H9 (cell line): ENCODE measurements around the gene GALNT13. TPM values are rescaled to one million over a fixed set of nuclear protein-coding genes. Genes with fewer than 3 reads are reported as not detected.

Experiments used
- DNase-seq: peaks from one replicate; pipeline ENCODE4 v3.0.0-alpha.2; 2017
- H2AFZ ChIP-seq: one replicate; pipeline ENCODE4 v1.6.1; 2013; ENCODE audit warnings: mild to moderate bottlenecking, low read length, control low read depth, moderate library complexity
- H2AK5ac ChIP-seq: 2 replicates; pipeline ENCODE4 v1.6.1; 2013; ENCODE audit warnings: low read length, control low read depth, mixed read lengths; ENCODE audit not compliant: insufficient read length
- H2BK120ac ChIP-seq: one replicate; pipeline ENCODE4 v1.6.1; 2013; ENCODE audit warnings: low read depth, mild to moderate bottlenecking, low read length, control low read depth, inconsistent platforms; ENCODE audit not compliant: poor library complexity, severe bottlenecking
- H2BK12ac ChIP-seq: 2 replicates; pipeline ENCODE4 v1.6.1; 2013; ENCODE audit warnings: low read length, control low read depth, mixed read lengths, low read depth; ENCODE audit not compliant: insufficient read length
- H2BK15ac ChIP-seq: 2 replicates; pipeline ENCODE4 v1.6.1; 2013; ENCODE audit warnings: low read depth, low read length, control low read depth
- H2BK20ac ChIP-seq: one replicate; pipeline ENCODE4 v1.6.1; 2013; ENCODE audit warnings: low read depth, mild to moderate bottlenecking, low read length, control low read depth, inconsistent platforms; ENCODE audit not compliant: poor library complexity, severe bottlenecking
- H2BK5ac ChIP-seq: 2 replicates; pipeline ENCODE4 v1.6.1; 2013; ENCODE audit warnings: low read length, control low read depth, mixed read lengths; ENCODE audit not compliant: insufficient read length
- H3K14ac ChIP-seq: 2 replicates; pipeline ENCODE4 v1.6.1; 2013; ENCODE audit warnings: low read length, control low read depth; ENCODE audit not compliant: insufficient read depth
- H3K18ac ChIP-seq: 2 replicates; pipeline ENCODE4 v1.6.1; 2013; ENCODE audit warnings: low read depth, mild to moderate bottlenecking, mixed read lengths, low read length, control low read depth; ENCODE audit not compliant: insufficient read length
- H3K23ac ChIP-seq: 2 replicates; pipeline ENCODE4 v1.6.1; 2013; ENCODE audit warnings: low read length, control low read depth, mixed read lengths, low read depth; ENCODE audit not compliant: insufficient read length
- H3K23me2 ChIP-seq: 2 replicates; pipeline ENCODE4 v1.6.1; 2013; ENCODE audit warnings: low read depth, mild to moderate bottlenecking, mixed read lengths, low read length, control low read depth; ENCODE audit not compliant: insufficient read length, poor library complexity, severe bottlenecking
- H3K27ac ChIP-seq: 2 replicates; pipeline ENCODE4 v1.5.1; 2013; ENCODE audit warnings: low read length, control low read depth, mixed read lengths, low read depth; ENCODE audit not compliant: insufficient read length
- H3K27me3 ChIP-seq: 2 replicates; pipeline ENCODE4 v1.6.1; 2013; ENCODE audit warnings: low read length, control low read depth, inconsistent platforms; ENCODE audit not compliant: insufficient read depth
- H3K4ac ChIP-seq: 2 replicates; pipeline ENCODE4 v1.6.1; 2013; ENCODE audit warnings: low read depth, mild to moderate bottlenecking, control low read depth, inconsistent platforms, low read length, moderate library complexity
- H3K4me1 ChIP-seq: 2 replicates; pipeline ENCODE4 v1.6.1; 2013; ENCODE audit warnings: low read length, control low read depth, inconsistent platforms; ENCODE audit not compliant: insufficient read depth
- H3K4me2 ChIP-seq: 2 replicates; pipeline ENCODE4 v1.6.1; 2013; ENCODE audit warnings: low read length, control low read depth, mixed read lengths; ENCODE audit not compliant: insufficient read length, insufficient read depth
- H3K56ac ChIP-seq: 2 replicates; pipeline ENCODE4 v1.6.1; 2013; ENCODE audit warnings: low read depth, mild to moderate bottlenecking, mixed read lengths, low read length, control low read depth; ENCODE audit not compliant: insufficient read length
- H3K79me1 ChIP-seq: 2 replicates; pipeline ENCODE4 v1.6.1; 2013; ENCODE audit warnings: low read depth, mild to moderate bottlenecking, moderate library complexity, low read length, control low read depth, inconsistent platforms; ENCODE audit not compliant: insufficient read depth, poor library complexity, severe bottlenecking
- H3K79me2 ChIP-seq: 2 replicates; pipeline ENCODE4 v1.6.1; 2013; ENCODE audit warnings: low read length, control low read depth, inconsistent platforms; ENCODE audit not compliant: insufficient read depth
- H3K9ac ChIP-seq: 2 replicates; pipeline ENCODE4 v1.6.1; 2013; ENCODE audit warnings: low read length, control low read depth, mixed read lengths; ENCODE audit not compliant: insufficient read length; ENCODE audit errors: extremely low read depth
- H3K9me3 ChIP-seq: one replicate; pipeline ENCODE4 v1.6.1; 2013; ENCODE audit warnings: low read depth, low read length, inconsistent platforms; ENCODE audit not compliant: control insufficient read depth
- H3T11ph ChIP-seq: one replicate; pipeline ENCODE4 v1.6.1; 2013; ENCODE audit warnings: mild to moderate bottlenecking, low read length, control low read depth, inconsistent platforms
- H4K20me1 ChIP-seq: one replicate; pipeline ENCODE4 v1.6.1; 2013; ENCODE audit not compliant: control insufficient read depth, insufficient read length, insufficient read depth
- H4K5ac ChIP-seq: 2 replicates; pipeline ENCODE4 v1.6.1; 2013; ENCODE audit warnings: low read depth, mild to moderate bottlenecking, mixed read lengths, low read length, control low read depth; ENCODE audit not compliant: insufficient read length
- H4K8ac ChIP-seq: replicated peaks from 2 replicates; pipeline ENCODE4 v1.6.1; 2013; ENCODE audit warnings: low read length, control low read depth, mixed read lengths, low read depth; ENCODE audit not compliant: insufficient read length
- H4K91ac ChIP-seq: 2 replicates; pipeline ENCODE4 v1.6.1; 2013; ENCODE audit warnings: low read depth, mild to moderate bottlenecking, moderate library complexity, mixed read lengths, low read length, control low read depth; ENCODE audit not compliant: insufficient read length
- H3K27ac Mint-ChIP-seq, 3 experiments: 2 replicates in 2 of 3; 3 replicates in 1 of 3; pipeline ENCODE4 v1.8.0; 2020 to 2021; ENCODE audit warnings: mixed read lengths in 3 of 3, mild to moderate bottlenecking in 1 of 3, moderate library complexity in 1 of 3
- H3K27me3 Mint-ChIP-seq: 2 replicates; pipeline ENCODE4 v1.8.0; 2021; ENCODE audit warnings: low read depth, mild to moderate bottlenecking, moderate library complexity, mixed read lengths
- H3K36me3 Mint-ChIP-seq, 3 experiments: 2 replicates in 2 of 3; 3 replicates in 1 of 3; pipeline ENCODE4 v1.8.0; 2020 to 2021; ENCODE audit warnings: low read depth in 3 of 3, mixed read lengths in 3 of 3; ENCODE audit not compliant: insufficient read depth in 1 of 3
- H3K4me1 Mint-ChIP-seq, 2 experiments: 2 replicates each; pipeline ENCODE4 v1.8.0; 2020; ENCODE audit warnings: mixed read lengths in 2 of 2
- H3K4me3 Mint-ChIP-seq, 2 experiments: 2 replicates in 1 of 2; 3 replicates in 1 of 2; pipeline ENCODE4 v1.8.0; 2020 to 2021; ENCODE audit warnings: mild to moderate bottlenecking in 2 of 2, mixed read lengths in 2 of 2, moderate library complexity in 1 of 2
- H3K9me3 Mint-ChIP-seq, 2 experiments: 2 replicates in 1 of 2; 3 replicates in 1 of 2; pipeline ENCODE4 v1.8.0; 2020; ENCODE audit warnings: mild to moderate bottlenecking in 2 of 2, mixed read lengths in 2 of 2, moderate library complexity in 1 of 2
- WGBS: extraction: QIAGEN DNeasy Blood & Tissue Kit; methylation state at CpG from one replicate; pipeline ENCODE4 v1.1.7; 2013; ENCODE audit warnings: missing lambda C conversion rate, low lambda C conversion rate, mixed read lengths; ENCODE audit not compliant: insufficient read length; ENCODE audit errors: extremely low coverage; 5-methylcytosine and 5-hydroxymethylcytosine counted together
- total RNA-seq: library from RNA; stranded (reverse); gene quantifications from 2 replicates; pipeline ENCODE4 v1.2.1, GENCODE V29; 2021
- TF ChIP-seq, protein P1 (sequence below): fragments of 200-600 bp; sonication (generic); conservative IDR thresholded peaks from 3 replicates; pipeline ENCODE4 v1.8.0; 2021; ENCODE audit warnings: antibody characterized with exemption, mild to moderate bottlenecking

GALNT13 gene
- total RNA-seq, 1 experiment from 2014 or later, result 6.6 TPM

DNA sequence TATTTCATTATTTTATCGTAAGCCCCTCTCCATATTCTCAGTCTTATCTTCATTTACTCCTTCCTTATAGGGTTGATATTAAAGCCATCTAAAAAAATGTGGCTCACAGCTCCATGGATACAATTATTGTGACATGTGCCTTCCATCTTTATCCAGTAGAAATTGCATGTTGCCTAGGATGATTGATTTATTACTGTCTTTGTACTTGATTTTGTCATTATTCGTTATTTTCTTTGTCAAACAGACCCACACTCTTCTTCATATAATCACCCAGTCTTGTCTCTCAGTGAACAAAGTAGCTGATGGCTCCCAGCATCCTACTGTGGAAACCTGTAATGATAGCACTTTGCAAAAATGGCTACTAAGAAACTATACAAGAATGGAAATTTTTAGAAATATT, 574.6 kb downstream of the GALNT13 start:
- no peak overlapping the region for H3K18ac ChIP-seq
- no peak overlapping the region for H2BK15ac ChIP-seq
- H3K4me1 ChIP-seq, result no peaks in the 10 kb centered on the region
- no peak for DNase-seq
- no peak overlapping the region for H3K27ac ChIP-seq
- no peak overlapping the region for H3T11ph ChIP-seq
- no peak overlapping the region for H2BK5ac ChIP-seq
- no peak overlapping the region for H4K91ac ChIP-seq
- no peak overlapping the region for H2BK20ac ChIP-seq
- no peaks in the 10 kb centered on the region for H3K79me1 ChIP-seq
- no peaks in the 10 kb centered on the region for H3K4me1 Mint-ChIP-seq
- no peak overlapping the region for H3K14ac ChIP-seq
- no peaks in the 10 kb centered on the region for H3K23me2 ChIP-seq
- no peak overlapping the region for H3K4ac ChIP-seq
- no peak overlapping the region for H3K27ac Mint-ChIP-seq
- H4K20me1 ChIP-seq, result no peaks in the 10 kb centered on the region
- H3K9ac ChIP-seq, result no peak overlapping the region
- no peaks in the 10 kb centered on the region for H3K9me3 Mint-ChIP-seq
- no peak overlapping the region for H3K4me3 Mint-ChIP-seq
- H4K8ac ChIP-seq, result no peak overlapping the region
- no peaks in the 10 kb centered on the region for H3K27me3 ChIP-seq
- TF ChIP-seq, protein P1, sequence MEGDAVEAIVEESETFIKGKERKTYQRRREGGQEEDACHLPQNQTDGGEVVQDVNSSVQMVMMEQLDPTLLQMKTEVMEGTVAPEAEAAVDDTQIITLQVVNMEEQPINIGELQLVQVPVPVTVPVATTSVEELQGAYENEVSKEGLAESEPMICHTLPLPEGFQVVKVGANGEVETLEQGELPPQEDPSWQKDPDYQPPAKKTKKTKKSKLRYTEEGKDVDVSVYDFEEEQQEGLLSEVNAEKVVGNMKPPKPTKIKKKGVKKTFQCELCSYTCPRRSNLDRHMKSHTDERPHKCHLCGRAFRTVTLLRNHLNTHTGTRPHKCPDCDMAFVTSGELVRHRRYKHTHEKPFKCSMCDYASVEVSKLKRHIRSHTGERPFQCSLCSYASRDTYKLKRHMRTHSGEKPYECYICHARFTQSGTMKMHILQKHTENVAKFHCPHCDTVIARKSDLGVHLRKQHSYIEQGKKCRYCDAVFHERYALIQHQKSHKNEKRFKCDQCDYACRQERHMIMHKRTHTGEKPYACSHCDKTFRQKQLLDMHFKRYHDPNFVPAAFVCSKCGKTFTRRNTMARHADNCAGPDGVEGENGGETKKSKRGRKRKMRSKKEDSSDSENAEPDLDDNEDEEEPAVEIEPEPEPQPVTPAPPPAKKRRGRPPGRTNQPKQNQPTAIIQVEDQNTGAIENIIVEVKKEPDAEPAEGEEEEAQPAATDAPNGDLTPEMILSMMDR, result no peak
- no peaks in the 10 kb centered on the region for H3K27me3 Mint-ChIP-seq
- H3K23ac ChIP-seq, result no peak overlapping the region
- no peak overlapping the region for H3K4me2 ChIP-seq
- no peak overlapping the region for H2AFZ ChIP-seq
- no peak overlapping the region for H3K56ac ChIP-seq
- no peak overlapping the region for H2BK12ac ChIP-seq
- no peak overlapping the region for H2AK5ac ChIP-seq
- H3K79me2 ChIP-seq, result no peaks in the 10 kb centered on the region
- H3K9me3 ChIP-seq, result no peaks in the 10 kb centered on the region
- H2BK120ac ChIP-seq, result no peak overlapping the region
- H4K5ac ChIP-seq, result no peak overlapping the region
- H3K36me3 Mint-ChIP-seq, result no peaks in the 10 kb centered on the region
- WGBS, result no CpG with 5 or more reads among the region's 2 CpGs
